Uterus (tissue), 4 donors: ENCODE data around the gene SERHL2. TPM values are rescaled to one million over a fixed set of nuclear protein-coding genes. Genes with fewer than 3 reads are reported as not detected.
A peak's percentile ranks its signal among the peaks of the same experiment; 100 is the strongest.
"Not testable (repeated sequence)": the region's sequence is repeated elsewhere in the genome, so short reads cannot be mapped to it uniquely, and the experiment has no call there.

Source experiments
- DNase-seq, 2 donors: peaks; one replicate each; pipeline ENCODE4 v3.0.0-alpha.2; 2019 to 2020
- H3K27ac ChIP-seq, 2 donors: fragments of 200-600 bp; sonication (generic); 1 replicate in 1 of 2; 2 replicates in 1 of 2; pipeline ENCODE4 v1.5.1; 2016 to 2018
- H3K27me3 ChIP-seq, 2 donors: fragments of 200-600 bp; sonication (generic); one replicate each; pipeline ENCODE4 v1.5.1; 2018 to 2019; ENCODE audit warnings: control low read depth in 1 of 2
- H3K36me3 ChIP-seq, 2 donors: fragments of 200-600 bp; sonication (generic); one replicate each; pipeline ENCODE4 v1.5.1; 2019; ENCODE audit warnings: control low read depth in 1 of 2
- H3K4me1 ChIP-seq, 2 donors: fragments of 200-600 bp; sonication (generic); one replicate each; pipeline ENCODE4 v1.5.1; 2018 to 2019; ENCODE audit warnings: control low read depth in 1 of 2
- H3K4me3 ChIP-seq, 2 donors: fragments of 200-600 bp; sonication (generic); 1 replicate in 1 of 2; 2 replicates in 1 of 2; pipeline ENCODE4 v1.5.1; 2018 to 2019; ENCODE audit warnings: mild to moderate bottlenecking in 1 of 2
- H3K9me3 ChIP-seq, 2 donors: fragments of 200-600 bp; sonication (generic); one replicate each; pipeline ENCODE4 v1.5.1; 2019; ENCODE audit warnings: control low read depth in 1 of 2
- CTCF ChIP-seq, 4 experiments: fragments of 200-600 bp in 2 of 4; fragments of 450-650 bp in 2 of 4; sonication (generic) in 2 of 4; IDR thresholded peaks; one replicate each; pipeline ENCODE4 v1.5.1; 2016 to 2019; ENCODE audit warnings: antibody characterized with exemption in 4 of 4, mild to moderate bottlenecking in 2 of 4, moderate library complexity in 1 of 4
- POLR2A ChIP-seq, 2 donors: fragments of 450-650 bp; IDR thresholded peaks; one replicate each; pipeline ENCODE4 v1.6.1; 2016; ENCODE audit warnings: antibody characterized with exemption in 2 of 2, mild to moderate bottlenecking in 1 of 2, moderate library complexity in 1 of 2
- intact Hi-C: fragments of 100-400 bp; cut with DNase I; formaldehyde crosslinking; loops from one replicate; pipeline ENCODE4 v1.15.1; 2023; ENCODE audit warnings: low total_unique reads
- total RNA-seq, 4 donors: library from RNA; depleted of rRNA in 3 of 4; stranded (reverse); fragments of >200 nt in 3 of 4; gene quantifications; one replicate each; pipeline versions ENCODE4 v1.1.0 to v1.2.4, GENCODE V29; 2014 to 2023
- donor health status: DM: yes; HTN: yes; CAD: no.

SERHL2 gene
- total RNA-seq, 4 donors from 2014 or later: 3.6 to 9.9 (median 6.7) TPM

GRCh38 chr22:42533638-42533977 lies 20.1 kb upstream of the SERHL2 start:
- intact Hi-C loops: no loop called here

GRCh38 chr22:42535082-42535731 lies 18.5 kb upstream of the SERHL2 start:
- H3K27me3 ChIP-seq, H3K27ac ChIP-seq, H3K9me3 ChIP-seq, H3K4me1 ChIP-seq, H3K4me3 ChIP-seq, DNase-seq, H3K36me3 ChIP-seq, intact Hi-C loops: not testable (repeated sequence)

More at GRCh38 chr22:42533638-42533977, 20.1 kb upstream of the SERHL2 start:
- no peaks in the 10 kb centered on the region for H3K4me1 ChIP-seq
- H3K4me3 ChIP-seq: no peak overlapping the region
- no peak overlapping the region for H3K27ac ChIP-seq
- no peak for TF ChIP-seq CTCF (IDR thresholded peaks at IDR 0.05)
- no peak for TF ChIP-seq POLR2A (IDR thresholded peaks at IDR 0.05)
- DNase-seq: no peak
- H3K9me3 ChIP-seq: no peaks in the 10 kb centered on the region
- H3K27me3 ChIP-seq: no peaks in the 10 kb centered on the region
- no peaks in the 10 kb centered on the region for H3K36me3 ChIP-seq

GRCh38 chr22:42536166-42536565 lies 17.6 kb upstream of the SERHL2 start:
- no peak overlapping the region for H3K4me3 ChIP-seq
- no peaks in the 10 kb centered on the region for H3K9me3 ChIP-seq
- H3K36me3 ChIP-seq: no peaks in the 10 kb centered on the region
- H3K27ac ChIP-seq: peak overlapping the region in 1 of 2 donors; percentile 62
- H3K4me1 ChIP-seq: no peaks in the 10 kb centered on the region
- H3K27me3 ChIP-seq: no peaks in the 10 kb centered on the region
- TF ChIP-seq CTCF (IDR thresholded peaks at IDR 0.05): no peak
- TF ChIP-seq POLR2A (IDR thresholded peaks at IDR 0.05): no peak
- DNase-seq: no peak
- intact Hi-C loops: no loop called here

GRCh38 chr22:42536634-42537033 lies 17.1 kb upstream of the SERHL2 start:
- H3K36me3 ChIP-seq, intact Hi-C loops, H3K27me3 ChIP-seq, H3K4me1 ChIP-seq, H3K4me3 ChIP-seq, DNase-seq, H3K9me3 ChIP-seq: not testable (repeated sequence)
- H3K27ac ChIP-seq: peak overlapping the region; percentile 40 to 62

GRCh38 chr22:42537199-42537831 lies 16.4 kb upstream of the SERHL2 start:
- DNase-seq, H3K36me3 ChIP-seq, H3K4me1 ChIP-seq, H3K9me3 ChIP-seq, intact Hi-C loops, H3K27me3 ChIP-seq, H3K4me3 ChIP-seq: not testable (repeated sequence)
- peak overlapping the region; percentile 40 to 62 for H3K27ac ChIP-seq

GRCh38 chr22:42539236-42539771 lies 14.5 kb upstream of the SERHL2 start:
- DNase-seq, H3K36me3 ChIP-seq, H3K4me1 ChIP-seq, H3K27me3 ChIP-seq, intact Hi-C loops, H3K9me3 ChIP-seq, H3K4me3 ChIP-seq: not testable (repeated sequence)
- peak overlapping the region; percentile 49 to 55 for H3K27ac ChIP-seq

GRCh38 chr22:42544686-42545085 lies 9.1 kb upstream of the SERHL2 start:
- Histone ChIP-seq H3K4me1 (no peaks in the 10 kb centered on the region), H3K36me3 (no peaks in the 10 kb centered on the region)
- intact Hi-C loops: no loop called here

More at GRCh38 chr22:42544686-42545085, 9.1 kb upstream of the SERHL2 start:
- DNase-seq: no peak
- Histone ChIP-seq H3K27ac (no peak overlapping the region), H3K4me3 (no peak overlapping the region), H3K9me3 (no peaks in the 10 kb centered on the region), H3K27me3 (no peaks in the 10 kb centered on the region)
- TF ChIP-seq POLR2A (IDR thresholded peaks at IDR 0.05) (no peak), CTCF (IDR thresholded peaks at IDR 0.05) (no peak)
